ENCODE data around the gene HDDC3. TPM values are rescaled to one million over a fixed set of nuclear protein-coding genes. Genes with fewer than 3 reads are reported as not detected.

The HDDC3 gene
- total and polyA plus RNA-seq, 9 of the 15 experiments (the other 6 are each of a cell fraction or from before 2014, with no cell fraction given) = 14.9 to 55.8 (median 36.9) TPM

DNA sequence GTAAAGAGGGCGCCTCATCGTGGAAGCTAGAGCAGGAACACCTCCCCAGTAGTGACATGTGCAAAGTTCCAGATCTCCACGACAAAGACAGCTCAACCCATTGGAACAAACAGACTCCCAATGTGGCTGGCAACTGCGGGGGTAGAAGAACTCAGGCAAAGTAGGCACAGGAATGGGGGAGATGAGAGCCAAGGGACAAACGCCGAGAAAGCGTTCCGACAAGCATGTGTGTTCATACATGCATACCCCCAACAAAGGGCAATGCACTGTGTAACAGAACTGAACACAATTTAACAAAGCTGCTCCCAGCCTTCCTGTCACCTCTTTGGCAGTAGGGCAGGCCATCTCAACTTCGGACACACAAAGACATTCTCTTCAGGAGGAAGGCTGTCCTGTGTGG, 33.9 kb upstream of the HDDC3 start:
- CTCF ChIA-PET (ENCODE audit: low intra/inter-chr PET ratio) = no interaction called here
- H3K9me1 ChIP-seq (ENCODE audit: control insufficient read depth, insufficient read depth, low read length) = peaks cover 2% of the 10 kb centered on the region
- no peaks in the 10 kb centered on the region for H3K27me3 ChIP-seq (ENCODE audit: control insufficient read depth in 2 of 2, insufficient read depth in 2 of 2, low read length in 2 of 2)
- TSS peak; percentile 37 for BruUV-seq (replicated peaks)
- H2AFZ ChIP-seq (ENCODE audit: low read depth, low read length) = no peak overlapping the region
- no peak overlapping the region for H3K27ac ChIP-seq (ENCODE audit: extremely low read depth, low read depth, low read length)
- DNase-seq (ENCODE audit: extremely low read depth in 1 of 4, low spot score in 3 of 4) = no peak
- H3K4me2 ChIP-seq (ENCODE audit: insufficient read depth, low read length) = no peak overlapping the region
- no peak overlapping the region for H3K4me3 ChIP-seq
- H3K4me1 ChIP-seq (replicated peaks in 1 of 2; ENCODE audit: control insufficient read depth in 2 of 2, insufficient read depth in 2 of 2, low read length in 2 of 2) = no peaks in the 10 kb centered on the region; a peak in 1 of 5 replicates
- H3K9me3 ChIP-seq (replicated peaks; ENCODE audit: control insufficient read depth, insufficient read depth, low read depth, low read length) = no peaks in the 10 kb centered on the region; the same call in 1 of the 2 replicates
- H3K36me3 ChIP-seq (ENCODE audit: control insufficient read depth, insufficient read depth, low read length) = peaks cover 97% of the 10 kb centered on the region
- in situ Hi-C loops (cut with MboI) = no loop called here
- no peak for TF ChIP-seq MCM7 (IDR thresholded peaks at IDR 0.05)
- no peak for TF ChIP-seq BHLHE40 (IDR thresholded peaks at IDR 0.05; ENCODE audit: low read length)
- TF ChIP-seq ZC3H4 (CRISPR knock-in tag; IDR thresholded peaks at IDR 0.05; ENCODE audit: borderline replicate concordance) = no peak
- TF ChIP-seq, protein P1, sequence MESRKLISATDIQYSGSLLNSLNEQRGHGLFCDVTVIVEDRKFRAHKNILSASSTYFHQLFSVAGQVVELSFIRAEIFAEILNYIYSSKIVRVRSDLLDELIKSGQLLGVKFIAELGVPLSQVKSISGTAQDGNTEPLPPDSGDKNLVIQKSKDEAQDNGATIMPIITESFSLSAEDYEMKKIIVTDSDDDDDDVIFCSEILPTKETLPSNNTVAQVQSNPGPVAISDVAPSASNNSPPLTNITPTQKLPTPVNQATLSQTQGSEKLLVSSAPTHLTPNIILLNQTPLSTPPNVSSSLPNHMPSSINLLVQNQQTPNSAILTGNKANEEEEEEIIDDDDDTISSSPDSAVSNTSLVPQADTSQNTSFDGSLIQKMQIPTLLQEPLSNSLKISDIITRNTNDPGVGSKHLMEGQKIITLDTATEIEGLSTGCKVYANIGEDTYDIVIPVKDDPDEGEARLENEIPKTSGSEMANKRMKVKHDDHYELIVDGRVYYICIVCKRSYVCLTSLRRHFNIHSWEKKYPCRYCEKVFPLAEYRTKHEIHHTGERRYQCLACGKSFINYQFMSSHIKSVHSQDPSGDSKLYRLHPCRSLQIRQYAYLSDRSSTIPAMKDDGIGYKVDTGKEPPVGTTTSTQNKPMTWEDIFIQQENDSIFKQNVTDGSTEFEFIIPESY (CRISPR knock-in tag; IDR thresholded peaks at IDR 0.05) = no peak
- 0 out of 2 replicates have a peak, but pooled peaks have one; percentile 21 for TF ChIP-seq POLR2AphosphoS2 (IDR thresholded peaks at IDR 0.05; ENCODE audit: low read length)
- TF ChIP-seq ESRRB (CRISPR knock-in tag; IDR thresholded peaks at IDR 0.05; ENCODE audit: borderline replicate concordance) = no peak
- no peak for TF ChIP-seq NUFIP1 (IDR thresholded peaks at IDR 0.05; ENCODE audit: partially characterized antibody)
- no peak for TF ChIP-seq TGIF2 (CRISPR knock-in tag; IDR thresholded peaks at IDR 0.05)
- no peak for TF ChIP-seq ZFPM2 (CRISPR knock-in tag; IDR thresholded peaks at IDR 0.05)
- no peak for TF ChIP-seq CCNT2 (IDR thresholded peaks at IDR 0.05; ENCODE audit: borderline replicate concordance, extremely low read depth, insufficient read length, low read depth, low read length)
- TF ChIP-seq HNRNPL (IDR thresholded peaks at IDR 0.05; ENCODE audit: low read depth, low read length) = no peak
- TF ChIP-seq UBTF (IDR thresholded peaks at IDR 0.05; ENCODE audit: borderline replicate concordance in 1 of 2, low read depth in 2 of 2, low read length in 2 of 2) = no peak
- no peak for TF ChIP-seq TFE3 (CRISPR knock-in tag; IDR thresholded peaks at IDR 0.05)
- no peak for TF ChIP-seq ZNF282 (CRISPR knock-in tag; IDR thresholded peaks at IDR 0.05)
- peak; percentile 45; the same call in 1 of the 2 replicates for TF ChIP-seq SUPT5H (IDR thresholded peaks at IDR 0.05)
- 0 out of 2 replicates have a peak, but pooled peaks have one; percentile 42 for TF ChIP-seq IRF2 (CRISPR knock-in tag; IDR thresholded peaks at IDR 0.05)
- no peak for TF ChIP-seq ZNF76 (CRISPR knock-in tag; IDR thresholded peaks at IDR 0.05; ENCODE audit: borderline replicate concordance)
- TF ChIP-seq DDX20 (tag; IDR thresholded peaks at IDR 0.05; ENCODE audit: low read depth) = no peak
- no peak for TF ChIP-seq GTF2F1 (IDR thresholded peaks at IDR 0.05; ENCODE audit: low read depth, low read length)
- H3K79me2 ChIP-seq (ENCODE audit: control insufficient read depth, insufficient read depth, low read length) = peaks cover 13% of the 10 kb centered on the region; the same call in 2 of the 3 replicates
- POLR2A ChIA-PET = interaction anchor here (0.6 to 6.7 kb wide), 8 partner anchors 9 to 69 kb away, joined by 3 to 65 read pairs (median 3); partner anchors contain the start of genes RCCD1 and UNC45A
- 85% methylated on average over 9 of the region's 9 CpGs for WGBS (ENCODE audit: insufficient coverage, low coverage, missing lambda C conversion rate)
- FAIRE-seq = no peak
- intact Hi-C loops (cut with micrococcal nuclease) = no loop called here
- H3K9ac ChIP-seq (ENCODE audit: insufficient read depth in 1 of 2, low read depth in 2 of 2, low read length in 2 of 2) = no peak overlapping the region
- ATAC-seq = no peak; the same call in 2 of the 3 replicates
- H4K20me1 ChIP-seq (replicated peaks; ENCODE audit: control insufficient read depth, insufficient read depth, low read length) = peaks cover 7% of the 10 kb centered on the region; the same call in 1 of the 2 replicates
